ENCODE measurements around the gene NISCH.
"Not testable (repeated sequence)": the region's sequence is repeated elsewhere in the genome, so short reads cannot be mapped to it uniquely, and the experiment has no call there.

The NISCH gene

GRCh38 chr3:52526671-52527038 lies 71.3 kb downstream of the NISCH start:
- not testable (repeated sequence) for H3K27ac ChIP-seq (ENCODE audit: low read depth, low read length); H3K4me3 ChIP-seq (ENCODE audit: low read depth in 1 of 2, low read length in 2 of 2); H3K27me3 ChIP-seq (ENCODE audit: control insufficient read depth in 1 of 2, insufficient read depth in 2 of 2, low read length in 2 of 2); H3K4me1 ChIP-seq (ENCODE audit: control insufficient read depth in 1 of 2, insufficient read depth in 2 of 2, low read length in 2 of 2); H3K9ac ChIP-seq (ENCODE audit: low read depth in 1 of 2, low read length in 2 of 2); H3K9me3 ChIP-seq (ENCODE audit: control insufficient read depth in 1 of 2, low read length in 2 of 2)
- H3K36me3 ChIP-seq (ENCODE audit: control insufficient read depth in 1 of 2, insufficient read depth in 2 of 2, low read length in 2 of 2) = peaks cover 0 to 22% of the 10 kb centered on the region in 2 donors

DNA sequence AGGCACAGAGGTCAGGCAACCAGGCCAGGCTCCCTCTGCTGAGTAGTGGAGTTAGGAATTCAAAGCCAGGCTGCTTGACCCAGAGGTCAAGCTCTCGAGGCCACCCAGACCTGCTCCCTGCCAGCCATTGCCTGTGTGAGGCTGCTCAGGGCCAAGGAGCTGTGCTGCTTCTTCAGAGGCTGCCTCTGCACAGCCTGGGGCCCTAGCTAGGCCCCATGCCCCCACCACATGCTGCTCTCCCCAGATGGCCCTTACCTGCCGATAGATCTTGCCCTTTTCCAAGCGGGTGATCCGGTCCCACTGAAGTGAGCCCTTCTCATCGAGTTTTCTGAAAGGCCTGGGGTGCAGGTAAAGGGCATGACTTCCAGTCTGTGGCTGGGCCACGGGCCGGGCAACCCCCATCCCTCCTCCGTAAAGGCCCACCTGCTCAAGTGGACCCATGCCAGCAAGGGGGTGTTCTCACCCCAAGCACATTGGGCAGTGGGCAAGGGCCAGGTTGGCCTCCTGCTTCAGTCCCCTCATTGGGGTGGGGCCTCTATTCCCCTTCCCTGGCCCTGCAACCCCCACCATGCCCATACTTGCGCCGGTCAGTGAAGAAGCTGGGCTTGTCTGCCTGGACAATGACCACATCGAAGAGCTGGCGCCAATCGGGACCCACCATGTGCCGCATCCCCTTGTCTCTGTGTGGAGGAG lies 71.8 kb downstream of the NISCH start:
- peaks cover 0 to 5% of the 10 kb centered on the region in 2 donors for H3K4me1 ChIP-seq (ENCODE audit: control insufficient read depth in 1 of 2, insufficient read depth in 2 of 2, low read length in 2 of 2)
- H3K4me3 ChIP-seq (ENCODE audit: low read depth in 1 of 2, low read length in 2 of 2) = no peak overlapping the region
- no peak overlapping the region for H3K9ac ChIP-seq (ENCODE audit: low read depth in 1 of 2, low read length in 2 of 2)
- no peak overlapping the region for H3K27ac ChIP-seq (ENCODE audit: low read depth, low read length)
- H3K36me3 ChIP-seq (ENCODE audit: control insufficient read depth in 1 of 2, insufficient read depth in 2 of 2, low read length in 2 of 2) = peaks cover 0 to 22% of the 10 kb centered on the region in 2 donors
- H3K9me3 ChIP-seq (ENCODE audit: control insufficient read depth in 1 of 2, low read length in 2 of 2) = no peaks in the 10 kb centered on the region
- H3K27me3 ChIP-seq (ENCODE audit: control insufficient read depth in 1 of 2, insufficient read depth in 2 of 2, low read length in 2 of 2) = no peaks in the 10 kb centered on the region

DNA sequence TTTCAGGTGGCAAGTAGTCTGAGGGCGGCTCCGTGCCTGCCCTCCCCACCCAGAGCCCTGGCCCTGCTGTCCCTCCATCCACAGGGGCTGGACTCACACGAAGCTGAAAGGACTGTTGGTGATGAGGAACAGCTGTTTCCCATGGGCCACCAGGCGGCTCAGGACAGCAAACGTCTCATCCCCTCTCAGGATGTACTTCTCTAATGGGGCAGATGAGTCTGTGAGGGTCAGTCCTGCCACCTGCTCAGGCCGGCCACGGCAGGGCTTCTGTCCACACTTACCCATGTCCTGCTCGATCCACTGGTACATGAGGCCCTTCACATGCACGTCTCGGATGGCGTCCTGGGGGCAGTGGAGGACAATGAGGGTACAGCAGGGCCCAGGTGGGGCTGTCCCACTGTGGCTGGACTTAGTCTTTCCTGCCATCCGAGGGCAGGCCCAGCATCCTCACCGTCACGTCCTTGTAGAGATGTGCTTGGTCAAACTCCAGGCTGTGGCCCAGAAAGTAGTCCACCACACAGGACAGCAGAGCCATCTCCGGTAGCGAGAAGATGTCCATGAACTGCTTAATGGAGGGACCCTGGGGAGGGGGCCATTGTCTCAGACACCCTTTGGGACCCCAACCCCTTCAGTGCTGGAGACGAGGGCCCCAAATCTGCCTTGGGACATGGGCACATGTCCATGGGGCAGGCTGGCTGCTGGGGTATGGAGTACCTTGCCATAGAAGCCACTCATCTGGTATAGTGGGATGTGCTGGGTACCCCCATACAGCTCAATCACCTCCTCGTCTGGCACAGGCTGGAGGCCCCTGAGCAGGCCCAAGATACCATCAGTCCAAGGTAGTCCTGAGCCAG lies 72.6 kb downstream of the NISCH start:
- H3K27ac ChIP-seq (ENCODE audit: low read depth, low read length) = no peak overlapping the region
- H3K4me3 ChIP-seq (ENCODE audit: low read depth in 1 of 2, low read length in 2 of 2) = no peak overlapping the region
- H3K36me3 ChIP-seq (ENCODE audit: control insufficient read depth in 1 of 2, insufficient read depth in 2 of 2, low read length in 2 of 2) = peaks cover 0 to 20% of the 10 kb centered on the region in 2 donors
- H3K4me1 ChIP-seq (ENCODE audit: control insufficient read depth in 1 of 2, insufficient read depth in 2 of 2, low read length in 2 of 2) = peaks cover 4 to 12% of the 10 kb centered on the region in 2 donors
- H3K27me3 ChIP-seq (ENCODE audit: control insufficient read depth in 1 of 2, insufficient read depth in 2 of 2, low read length in 2 of 2) = no peaks in the 10 kb centered on the region
- H3K9me3 ChIP-seq (ENCODE audit: control insufficient read depth in 1 of 2, low read length in 2 of 2) = no peaks in the 10 kb centered on the region
- no peak overlapping the region for H3K9ac ChIP-seq (ENCODE audit: low read depth in 1 of 2, low read length in 2 of 2)

DNA sequence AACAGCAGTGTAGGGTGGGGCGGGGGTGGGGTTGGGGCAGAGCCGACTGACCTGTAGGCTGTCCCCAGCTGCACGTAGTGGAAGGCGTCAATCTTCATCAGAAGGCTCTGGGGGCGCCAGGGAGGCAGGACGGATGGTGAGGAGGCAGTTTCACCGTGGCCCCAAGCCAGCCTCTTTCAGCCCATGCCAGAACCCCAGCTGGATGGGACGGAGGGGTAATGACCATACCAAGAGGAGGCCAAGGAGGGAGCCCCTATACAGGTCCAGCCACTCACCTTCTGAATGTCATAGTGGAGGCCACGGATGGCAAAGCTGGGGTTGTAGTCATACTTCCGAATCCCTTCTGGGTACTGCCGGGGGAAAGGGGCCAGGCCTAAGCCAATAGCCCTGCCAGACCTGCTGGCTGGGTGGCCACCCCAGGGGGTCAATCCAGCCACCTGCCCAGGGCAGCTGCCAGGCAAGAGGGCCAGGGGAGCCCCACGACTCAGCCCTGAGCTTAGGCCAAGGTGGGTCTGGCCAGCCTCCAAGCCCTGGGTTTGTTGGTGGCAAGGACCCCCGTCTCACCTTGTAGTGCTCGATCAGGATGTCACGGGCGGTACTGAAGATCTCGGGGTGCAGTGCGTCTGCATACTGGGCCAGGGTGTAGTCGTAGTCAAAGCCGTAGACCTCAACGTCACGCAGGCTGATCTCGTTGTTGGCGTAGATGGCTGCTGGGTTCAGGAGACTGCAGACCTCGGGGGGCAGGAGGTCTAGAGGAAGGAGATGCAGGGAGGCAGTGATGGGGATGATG lies 73.4 kb downstream of the NISCH start:
- Histone ChIP-seq H3K9ac (ENCODE audit: low read depth in 1 of 2, low read length in 2 of 2) (no peak overlapping the region), H3K36me3 (ENCODE audit: control insufficient read depth in 1 of 2, insufficient read depth in 2 of 2, low read length in 2 of 2) (peaks cover 0 to 20% of the 10 kb centered on the region in 2 donors), H3K9me3 (ENCODE audit: control insufficient read depth in 1 of 2, low read length in 2 of 2) (no peaks in the 10 kb centered on the region), H3K27ac (ENCODE audit: low read depth, low read length) (no peak overlapping the region), H3K27me3 (ENCODE audit: control insufficient read depth in 1 of 2, insufficient read depth in 2 of 2, low read length in 2 of 2) (no peaks in the 10 kb centered on the region), H3K4me1 (ENCODE audit: control insufficient read depth in 1 of 2, insufficient read depth in 2 of 2, low read length in 2 of 2) (peaks cover 4 to 12% of the 10 kb centered on the region in 2 donors), H3K4me3 (ENCODE audit: low read depth in 1 of 2, low read length in 2 of 2) (no peak overlapping the region)

GRCh38 chr3:52529376-52530333 lies 74.3 kb downstream of the NISCH start:
- Histone ChIP-seq H3K27me3 (ENCODE audit: control insufficient read depth in 1 of 2, insufficient read depth in 2 of 2, low read length in 2 of 2) (no peaks in the 10 kb centered on the region), H3K9ac (ENCODE audit: low read depth in 1 of 2, low read length in 2 of 2) (no peak overlapping the region)

DNA sequence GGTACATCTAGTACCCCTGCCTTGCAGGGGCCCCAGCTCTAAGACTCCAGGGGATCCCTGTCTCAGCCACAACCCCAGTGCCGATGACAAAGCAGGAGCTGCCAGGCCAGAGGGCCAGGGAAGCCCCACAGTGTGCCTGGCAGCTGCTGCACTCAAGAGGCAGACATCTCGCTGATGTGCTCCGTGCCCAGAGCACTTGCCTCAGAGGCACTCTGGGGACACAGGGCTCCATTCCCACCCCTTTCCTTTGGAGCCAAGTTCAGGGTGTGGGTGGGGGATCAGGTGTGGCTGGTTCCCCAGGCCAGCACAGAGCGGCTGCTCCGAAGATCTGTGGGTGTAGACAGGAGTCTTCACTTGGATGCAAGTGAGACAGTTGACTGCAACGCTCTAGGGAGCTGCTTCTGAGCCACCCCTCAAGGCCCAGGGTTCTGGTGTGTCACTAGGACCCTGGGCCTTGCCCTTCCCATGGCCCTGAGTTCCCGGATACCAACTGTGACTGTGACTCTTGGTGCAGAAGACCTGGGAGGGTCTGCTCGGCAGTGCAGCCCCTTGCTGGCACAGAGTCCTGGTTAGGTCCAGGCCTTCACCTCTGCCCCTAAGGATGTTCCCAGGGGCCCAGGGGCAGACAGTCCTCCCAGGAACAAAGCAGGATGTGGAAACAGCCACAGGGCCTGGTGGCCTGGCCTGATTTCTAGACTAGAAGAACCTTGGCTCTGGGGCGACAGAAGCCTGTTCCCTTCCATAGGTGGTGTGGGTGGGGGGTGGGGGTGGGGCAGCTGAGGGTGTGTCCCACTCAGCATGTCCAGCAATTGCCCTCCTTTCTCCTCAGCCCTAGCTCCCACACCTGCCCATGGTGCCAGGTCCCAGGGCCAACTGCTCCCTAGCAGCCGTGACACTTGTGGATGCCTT lies 75.8 kb downstream of the NISCH start:
- Histone ChIP-seq H3K9ac (ENCODE audit: low read depth in 1 of 2, low read length in 2 of 2) (no peak overlapping the region), H3K4me3 (ENCODE audit: low read depth in 1 of 2, low read length in 2 of 2) (no peak overlapping the region), H3K4me1 (ENCODE audit: control insufficient read depth in 1 of 2, insufficient read depth in 2 of 2, low read length in 2 of 2) (peaks cover 12 to 15% of the 10 kb centered on the region in 2 donors), H3K27ac (ENCODE audit: low read depth, low read length) (no peak overlapping the region), H3K27me3 (ENCODE audit: control insufficient read depth in 1 of 2, insufficient read depth in 2 of 2, low read length in 2 of 2) (no peaks in the 10 kb centered on the region), H3K36me3 (ENCODE audit: control insufficient read depth in 1 of 2, insufficient read depth in 2 of 2, low read length in 2 of 2) (peaks cover 0 to 14% of the 10 kb centered on the region in 2 donors), H3K9me3 (ENCODE audit: control insufficient read depth in 1 of 2, low read length in 2 of 2) (no peaks in the 10 kb centered on the region)

More at GRCh38 chr3:52529376-52530333, 74.3 kb downstream of the NISCH start:
- Histone ChIP-seq H3K36me3 (ENCODE audit: control insufficient read depth in 1 of 2, insufficient read depth in 2 of 2, low read length in 2 of 2) (peaks cover 0 to 16% of the 10 kb centered on the region in 2 donors), H3K27ac (ENCODE audit: low read depth, low read length) (no peak overlapping the region), H3K9me3 (ENCODE audit: control insufficient read depth in 1 of 2, low read length in 2 of 2) (no peaks in the 10 kb centered on the region), H3K4me1 (ENCODE audit: control insufficient read depth in 1 of 2, insufficient read depth in 2 of 2, low read length in 2 of 2) (peaks cover 7 to 12% of the 10 kb centered on the region in 2 donors), H3K4me3 (ENCODE audit: low read depth in 1 of 2, low read length in 2 of 2) (no peak overlapping the region)

- Histone ChIP-seq H3K9ac (ENCODE audit: low read depth in 1 of 2, low read length in 2 of 2) (no peak overlapping the region), H3K4me3 (ENCODE audit: low read depth in 1 of 2, low read length in 2 of 2) (peak overlapping the region in 1 of 2 donors; percentile 68), H3K27ac (ENCODE audit: low read depth, low read length) (no peak overlapping the region)
These were observed 76.6 kb downstream of the NISCH start for GRCh38 chr3:52531860-52532516.

GRCh38 chr3:52532517-52532837 lies 77.1 kb downstream of the NISCH start:
- H3K4me1 ChIP-seq (ENCODE audit: control insufficient read depth in 1 of 2, insufficient read depth in 2 of 2, low read length in 2 of 2) = peaks cover 19 to 20% of the 10 kb centered on the region in 2 donors
- H3K9me3 ChIP-seq (ENCODE audit: control insufficient read depth in 1 of 2, low read length in 2 of 2) = no peaks in the 10 kb centered on the region
- H3K36me3 ChIP-seq (ENCODE audit: control insufficient read depth in 1 of 2, insufficient read depth in 2 of 2, low read length in 2 of 2) = peaks cover 0 to 8% of the 10 kb centered on the region in 2 donors
- peak overlapping the region in 1 of 2 donors; percentile 47 for H3K9ac ChIP-seq (ENCODE audit: low read depth in 1 of 2, low read length in 2 of 2)
- peak overlapping the region; percentile 61 to 68 for H3K4me3 ChIP-seq (ENCODE audit: low read depth in 1 of 2, low read length in 2 of 2)
- no peak overlapping the region for H3K27ac ChIP-seq (ENCODE audit: low read depth, low read length)
- H3K27me3 ChIP-seq (ENCODE audit: control insufficient read depth in 1 of 2, insufficient read depth in 2 of 2, low read length in 2 of 2) = no peaks in the 10 kb centered on the region

More at GRCh38 chr3:52531860-52532516, 76.6 kb downstream of the NISCH start:
- Histone ChIP-seq H3K36me3 (ENCODE audit: control insufficient read depth in 1 of 2, insufficient read depth in 2 of 2, low read length in 2 of 2) (peaks cover 0 to 12% of the 10 kb centered on the region in 2 donors), H3K9me3 (ENCODE audit: control insufficient read depth in 1 of 2, low read length in 2 of 2) (no peaks in the 10 kb centered on the region), H3K27me3 (ENCODE audit: control insufficient read depth in 1 of 2, insufficient read depth in 2 of 2, low read length in 2 of 2) (no peaks in the 10 kb centered on the region), H3K4me1 (ENCODE audit: control insufficient read depth in 1 of 2, insufficient read depth in 2 of 2, low read length in 2 of 2) (peaks cover 14 to 15% of the 10 kb centered on the region in 2 donors)
